Trophoblast cell (in vitro differentiated cells and primary cell): ENCODE results near the gene PHGDH.

ENCODE experiments used
- DNase-seq, 2 donors: peaks; one replicate each; pipeline ENCODE4 v3.0.0-alpha.2; 2016
- H2AFZ ChIP-seq: 2 replicates; pipeline ENCODE4 v1.6.1; 2013; ENCODE audit warnings: low read length, moderate library complexity, mild to moderate bottlenecking; ENCODE audit not compliant: insufficient read depth, poor library complexity
- H2AK5ac ChIP-seq: 2 replicates; pipeline ENCODE4 v1.6.1; 2013; ENCODE audit warnings: mild to moderate bottlenecking, low read length
- H2BK120ac ChIP-seq: 2 replicates; pipeline ENCODE4 v1.6.1; 2013; ENCODE audit warnings: low read length, mild to moderate bottlenecking, moderate library complexity; ENCODE audit not compliant: insufficient read depth, poor library complexity
- H2BK12ac ChIP-seq: 2 replicates; pipeline ENCODE4 v1.6.1; 2013; ENCODE audit warnings: mild to moderate bottlenecking, low read length, moderate library complexity
- H2BK5ac ChIP-seq: 2 replicates; pipeline ENCODE4 v1.6.1; 2013; ENCODE audit warnings: low read length, low read depth, moderate library complexity, mild to moderate bottlenecking; ENCODE audit not compliant: poor library complexity
- H3K14ac ChIP-seq: 2 replicates; pipeline ENCODE4 v1.6.1; 2013; ENCODE audit warnings: mild to moderate bottlenecking, low read length
- H3K18ac ChIP-seq: 2 replicates; pipeline ENCODE4 v1.6.1; 2013; ENCODE audit warnings: mild to moderate bottlenecking, low read length
- H3K23ac ChIP-seq: 2 replicates; pipeline ENCODE4 v1.6.1; 2013; ENCODE audit warnings: low read length
- H3K27ac ChIP-seq: 2 replicates; pipeline ENCODE4 v1.5.1; 2013; ENCODE audit warnings: low read depth, mild to moderate bottlenecking, inconsistent platforms, low read length, moderate library complexity
- H3K27me3 ChIP-seq: 2 replicates; pipeline ENCODE4 v1.6.1; 2013; ENCODE audit warnings: inconsistent platforms, mild to moderate bottlenecking, low read length, moderate library complexity; ENCODE audit not compliant: insufficient read depth
- H3K36me3 ChIP-seq, 2 experiments: 1 replicate in 1 of 2; 2 replicates in 1 of 2; pipeline ENCODE4 v1.6.1; 2013; ENCODE audit warnings: low read length in 2 of 2, mild to moderate bottlenecking in 2 of 2, moderate library complexity in 1 of 2; ENCODE audit not compliant: insufficient read depth in 2 of 2, control insufficient read depth in 1 of 2
- H3K4ac ChIP-seq: 2 replicates; pipeline ENCODE4 v1.6.1; 2013; ENCODE audit warnings: low read depth, mild to moderate bottlenecking, low read length, moderate library complexity
- H3K4me1 ChIP-seq, 2 experiments: 1 replicate in 1 of 2; 2 replicates in 1 of 2; pipeline ENCODE4 v1.6.1; 2013; ENCODE audit warnings: low read length in 2 of 2, mild to moderate bottlenecking in 2 of 2, moderate library complexity in 1 of 2; ENCODE audit not compliant: insufficient read depth in 2 of 2, control insufficient read depth in 1 of 2
- H3K4me2 ChIP-seq: 2 replicates; pipeline ENCODE4 v1.6.1; 2013; ENCODE audit warnings: inconsistent platforms, mild to moderate bottlenecking, low read length, moderate library complexity
- H3K4me3 ChIP-seq: 2 replicates; pipeline ENCODE4 v1.5.1; 2013; ENCODE audit warnings: mild to moderate bottlenecking, low read depth, low read length, inconsistent platforms
- H3K79me1 ChIP-seq: one replicate; pipeline ENCODE4 v1.6.1; 2013; ENCODE audit warnings: low read length
- H3K79me2 ChIP-seq: 2 replicates; pipeline ENCODE4 v1.6.1; 2013; ENCODE audit warnings: low read length, mild to moderate bottlenecking; ENCODE audit not compliant: control insufficient read depth, insufficient read depth, poor library complexity
- H3K9ac ChIP-seq: 2 replicates; pipeline ENCODE4 v1.6.1; 2013; ENCODE audit warnings: mild to moderate bottlenecking, low read length
- H3K9me3 ChIP-seq: 2 replicates; pipeline ENCODE4 v1.6.1; 2013; ENCODE audit warnings: low read depth, mild to moderate bottlenecking, control low read depth, inconsistent platforms, low read length; ENCODE audit not compliant: insufficient read depth
- H4K12ac ChIP-seq: 2 replicates; pipeline ENCODE4 v1.6.1; 2013; ENCODE audit warnings: low read depth, mild to moderate bottlenecking, low read length, moderate library complexity
- H4K8ac ChIP-seq: 2 replicates; pipeline ENCODE4 v1.6.1; 2013; ENCODE audit warnings: low read depth, mild to moderate bottlenecking, low read length, moderate library complexity
- H4K91ac ChIP-seq: one replicate; pipeline ENCODE4 v1.6.1; 2013; ENCODE audit warnings: low read depth, mild to moderate bottlenecking, low read length, moderate library complexity
- WGBS: extraction: QIAGEN DNeasy Blood & Tissue Kit; methylation state at CpG from one replicate; pipeline ENCODE4 v1.1.7; 2013; ENCODE audit warnings: missing lambda C conversion rate; ENCODE audit not compliant: insufficient read length, insufficient coverage; ENCODE audit errors: extremely low coverage; 5-methylcytosine and 5-hydroxymethylcytosine counted together

PHGDH gene

GRCh38 chr1:119744598-119744942, 32.8 kb downstream of the PHGDH start:
- Histone ChIP-seq H3K36me3 (peaks cover 38% of the 10 kb centered on the region in 2 experiments), H2BK5ac (no peak overlapping the region), H3K27ac (no peak overlapping the region), H3K14ac (no peak overlapping the region), H2BK120ac (no peak overlapping the region), H2BK12ac (no peak overlapping the region), H3K4me3 (no peak overlapping the region), H3K9me3 (peaks cover 2% of the 10 kb centered on the region), H3K79me2 (no peaks in the 10 kb centered on the region), H3K4me2 (no peak overlapping the region), H2AFZ (no peak overlapping the region), H4K12ac (no peak overlapping the region), H3K18ac (no peak overlapping the region), H3K23ac (no peak overlapping the region), H3K9ac (no peak overlapping the region), H3K4me1 (peaks cover 0 to 7% of the 10 kb centered on the region in 2 experiments), H3K27me3 (no peaks in the 10 kb centered on the region), H3K4ac (no peak overlapping the region), H4K8ac (no peak overlapping the region), H4K91ac (no peak overlapping the region), H2AK5ac (no peak overlapping the region), H3K79me1 (no peaks in the 10 kb centered on the region)
- no CpG with 5 or more reads among the region's 1 CpG for WGBS
- DNase-seq: no peak

GRCh38 chr1:119745034-119745433, 33.3 kb downstream of the PHGDH start:
- Histone ChIP-seq H3K4me2 (no peak overlapping the region), H3K14ac (no peak overlapping the region), H2BK120ac (no peak overlapping the region), H3K9ac (no peak overlapping the region), H3K27me3 (no peaks in the 10 kb centered on the region), H4K12ac (no peak overlapping the region), H3K79me1 (no peaks in the 10 kb centered on the region), H4K91ac (no peak overlapping the region), H3K79me2 (no peaks in the 10 kb centered on the region), H2AFZ (no peak overlapping the region), H2BK12ac (no peak overlapping the region), H4K8ac (no peak overlapping the region), H3K4ac (no peak overlapping the region), H3K4me3 (no peak overlapping the region), H2AK5ac (no peak overlapping the region), H3K36me3 (peaks cover 36 to 37% of the 10 kb centered on the region in 2 experiments), H3K9me3 (peaks cover 2% of the 10 kb centered on the region), H3K23ac (no peak overlapping the region), H3K27ac (no peak overlapping the region), H3K4me1 (peaks cover 0 to 7% of the 10 kb centered on the region in 2 experiments), H3K18ac (no peak overlapping the region), H2BK5ac (no peak overlapping the region)
- peak in 1 of 2 donors; percentile 31 for DNase-seq
- WGBS: no CpG with 5 or more reads among the region's 1 CpG

GRCh38 chr1:119747451-119747850, 35.7 kb downstream of the PHGDH start:
- no peak overlapping the region for H3K14ac ChIP-seq
- peaks cover 14 to 16% of the 10 kb centered on the region in 2 experiments for H3K36me3 ChIP-seq
- peaks cover 0 to 7% of the 10 kb centered on the region in 2 experiments for H3K4me1 ChIP-seq
- no peak overlapping the region for H3K4me3 ChIP-seq
- H3K18ac ChIP-seq: no peak overlapping the region
- no peaks in the 10 kb centered on the region for H3K27me3 ChIP-seq
- DNase-seq: no peak
- H2BK12ac ChIP-seq: no peak overlapping the region
- no peak overlapping the region for H3K27ac ChIP-seq
- no peak overlapping the region for H4K91ac ChIP-seq
- H3K9ac ChIP-seq: no peak overlapping the region
- no peak overlapping the region for H3K4me2 ChIP-seq
- H2AK5ac ChIP-seq: no peak overlapping the region
- H2BK5ac ChIP-seq: no peak overlapping the region
- H2AFZ ChIP-seq: no peak overlapping the region
- no CpG with 5 or more reads among the region's 3 CpGs for WGBS
- no peak overlapping the region for H4K12ac ChIP-seq
- H4K8ac ChIP-seq: no peak overlapping the region
- H2BK120ac ChIP-seq: no peak overlapping the region
- H3K79me2 ChIP-seq: no peaks in the 10 kb centered on the region
- H3K79me1 ChIP-seq: no peaks in the 10 kb centered on the region
- no peak overlapping the region for H3K4ac ChIP-seq
- H3K23ac ChIP-seq: no peak overlapping the region
- H3K9me3 ChIP-seq: peaks cover 2% of the 10 kb centered on the region

- Histone ChIP-seq H3K4me3 (no peak overlapping the region), H3K9me3 (peaks cover 2% of the 10 kb centered on the region), H2AK5ac (no peak overlapping the region), H3K27ac (no peak overlapping the region), H3K9ac (no peak overlapping the region), H2AFZ (no peak overlapping the region), H3K23ac (no peak overlapping the region), H3K4ac (no peak overlapping the region), H4K91ac (no peak overlapping the region), H4K8ac (no peak overlapping the region), H3K14ac (no peak overlapping the region), H2BK5ac (no peak overlapping the region), H3K27me3 (no peaks in the 10 kb centered on the region), H3K79me1 (no peaks in the 10 kb centered on the region), H4K12ac (no peak overlapping the region), H2BK12ac (no peak overlapping the region), H3K4me1 (peaks cover 0 to 7% of the 10 kb centered on the region in 2 experiments), H2BK120ac (no peak overlapping the region), H3K79me2 (no peaks in the 10 kb centered on the region), H3K4me2 (no peak overlapping the region), H3K36me3 (peaks cover 8 to 10% of the 10 kb centered on the region in 2 experiments), H3K18ac (no peak overlapping the region)
- DNase-seq: no peak
- WGBS: no CpG with 5 or more reads among the region's 4 CpGs
Measured at GRCh38 chr1:119748040-119748439, 36.3 kb downstream of the PHGDH start.
